OCI-LY3 (cell line): Measurements from ENCODE around the gene DDIT4.
A peak's percentile ranks its signal among the peaks of the same experiment; 100 is the strongest.

Experiments used
- H2AFZ ChIP-seq: fragments of 200-600, 300-600 bp; shearing (Covaris generic); 2 replicates; pipeline ENCODE4 v1.6.0; 2014; ENCODE audit warnings: antibody characterized with exemption, low read depth, low read length
- H3K27ac ChIP-seq: fragments of 200-600, 300-600 bp; sonication (generic); 2 replicates; pipeline ENCODE4 v1.5.1; 2014; ENCODE audit warnings: mild to moderate bottlenecking, low read length, moderate library complexity, mixed read lengths
- H3K27me3 ChIP-seq: fragments of 200-600, 300-600 bp; sonication (generic); 2 replicates; pipeline ENCODE4 v1.6.1; 2014; ENCODE audit warnings: low read depth, low read length, mixed read lengths
- H3K36me3 ChIP-seq: fragments of 200-600, 300-600 bp; sonication (generic); replicated peaks from 2 replicates; pipeline ENCODE3; 2014; ENCODE audit warnings: low read depth, low read length, mixed read lengths
- H3K4me1 ChIP-seq: fragments of 300-600, 200-600 bp; sonication (generic); 2 replicates; pipeline ENCODE4 v1.6.1; 2014; ENCODE audit warnings: low read length, mixed read lengths
- H3K4me2 ChIP-seq: fragments of 200-600, 300-600 bp; sonication (generic); 2 replicates; pipeline ENCODE4 v1.6.1; 2014; ENCODE audit warnings: low read length, mixed read lengths
- H3K4me3 ChIP-seq: fragments of 300-600, 200-600 bp; sonication (generic); 2 replicates; pipeline ENCODE4 v1.5.1; 2014; ENCODE audit warnings: antibody characterized with exemption, mild to moderate bottlenecking, low read length, moderate library complexity
- H3K79me2 ChIP-seq: fragments of 300-600, 200-600 bp; shearing (Covaris generic); 2 replicates; pipeline ENCODE4 v1.6.1; 2014; ENCODE audit warnings: mild to moderate bottlenecking, low read length, mixed read lengths
- H3K9ac ChIP-seq: fragments of 300-600, 200-600 bp; shearing (Covaris generic); 2 replicates; pipeline ENCODE4 v1.6.0; 2014; ENCODE audit warnings: mild to moderate bottlenecking, low read length, moderate library complexity
- H3K9me3 ChIP-seq: fragments of 200-600, 300-600 bp; shearing (Covaris generic); 2 replicates; pipeline ENCODE4 v1.6.1; 2014; ENCODE audit warnings: low read length, mixed read lengths; ENCODE audit not compliant: insufficient read depth
- H4K20me1 ChIP-seq: fragments of 200-600, 300-600 bp; sonication (generic); 2 replicates; pipeline ENCODE4 v1.6.1; 2016; ENCODE audit warnings: low read length, mixed read lengths; ENCODE audit not compliant: insufficient read depth
- CTCF ChIP-seq: fragments of 200-600, 300-600 bp; sonication (generic); IDR thresholded peaks from 2 replicates; pipeline ENCODE4 v1.5.1; 2014; ENCODE audit warnings: antibody characterized with exemption, low read length, low read depth
- EZH2phosphoT487 ChIP-seq: fragments of 200-600 bp; shearing (Covaris generic); IDR thresholded peaks from 2 replicates; pipeline ENCODE4 v1.6.1; 2018; ENCODE audit warnings: antibody characterized with exemption, mixed run types, low read depth

DDIT4 gene

GRCh38 chr10:72274730-72275350 lies 1.1 kb downstream of the DDIT4 start:
- peaks cover 25% of the 10 kb centered on the region for H3K4me1 ChIP-seq
- TF ChIP-seq CTCF (peak; percentile 42), EZH2phosphoT487 (no peak)
- peaks cover 18% of the 10 kb centered on the region for H4K20me1 ChIP-seq
- peak overlapping the region; percentile 92 for H3K4me2 ChIP-seq
- H3K79me2 ChIP-seq = peaks cover 17% of the 10 kb centered on the region
- peaks cover 7% of the 10 kb centered on the region; the same call in 1 of the 2 replicates for H3K27me3 ChIP-seq
- peak overlapping the region; percentile 32; the same call in 1 of the 2 replicates for H3K27ac ChIP-seq
- peak overlapping the region; percentile 79 for H3K9ac ChIP-seq
- no peaks in the 10 kb centered on the region for H3K9me3 ChIP-seq
- H3K4me3 ChIP-seq = peak overlapping the region; percentile 82
- H3K36me3 ChIP-seq = peaks cover 27% of the 10 kb centered on the region
- H2AFZ ChIP-seq = no peak overlapping the region

DNA sequence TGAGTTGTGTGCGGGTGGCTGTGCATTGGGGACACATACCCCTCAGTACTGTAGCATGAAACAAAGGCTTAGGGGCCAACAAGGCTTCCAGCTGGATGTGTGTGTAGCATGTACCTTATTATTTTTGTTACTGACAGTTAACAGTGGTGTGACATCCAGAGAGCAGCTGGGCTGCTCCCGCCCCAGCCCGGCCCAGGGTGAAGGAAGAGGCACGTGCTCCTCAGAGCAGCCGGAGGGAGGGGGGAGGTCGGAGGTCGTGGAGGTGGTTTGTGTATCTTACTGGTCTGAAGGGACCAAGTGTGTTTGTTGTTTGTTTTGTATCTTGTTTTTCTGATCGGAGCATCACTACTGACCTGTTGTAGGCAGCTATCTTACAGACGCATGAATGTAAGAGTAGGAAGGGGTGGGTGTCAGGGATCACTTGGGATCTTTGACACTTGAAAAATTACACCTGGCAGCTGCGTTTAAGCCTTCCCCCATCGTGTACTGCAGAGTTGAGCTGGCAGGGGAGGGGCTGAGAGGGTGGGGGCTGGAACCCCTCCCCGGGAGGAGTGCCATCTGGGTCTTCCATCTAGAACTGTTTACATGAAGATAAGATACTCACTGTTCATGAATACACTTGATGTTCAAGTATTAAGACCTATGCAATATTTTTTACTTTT lies 1.8 kb downstream of the DDIT4 start:
- TF ChIP-seq EZH2phosphoT487 = no peak
- no peak for TF ChIP-seq CTCF
- Histone ChIP-seq H3K79me2 (peaks cover 17% of the 10 kb centered on the region), H3K36me3 (peaks cover 27% of the 10 kb centered on the region), H3K27me3 (peaks cover 7% of the 10 kb centered on the region; the same call in 1 of the 2 replicates), H3K4me2 (peak overlapping the region; percentile 92), H3K9me3 (no peaks in the 10 kb centered on the region), H3K4me1 (peaks cover 25% of the 10 kb centered on the region), H3K4me3 (peak overlapping the region; percentile 82), H2AFZ (no peak overlapping the region), H3K9ac (peak overlapping the region; percentile 79), H3K27ac (peak overlapping the region; percentile 40), H4K20me1 (peaks cover 18% of the 10 kb centered on the region)

DNA sequence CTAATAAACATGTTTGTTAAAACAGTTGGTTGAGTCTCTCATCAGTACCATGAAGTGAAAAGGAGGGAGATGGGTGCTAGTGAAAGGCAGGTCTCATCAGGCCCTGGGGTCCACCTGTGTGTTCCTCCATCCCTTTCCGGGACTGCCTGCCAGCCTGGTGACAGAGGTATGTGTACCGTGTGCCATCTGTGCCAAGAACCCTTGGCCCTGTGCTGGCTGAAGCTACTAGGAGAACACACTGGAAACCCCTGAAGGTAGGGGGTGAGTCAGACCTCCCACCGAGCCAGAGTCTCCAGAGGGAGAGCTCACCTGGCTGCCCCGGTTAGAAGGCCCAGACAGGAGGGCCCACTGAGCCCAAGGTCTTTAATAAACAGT lies 2.3 kb downstream of the DDIT4 start:
- Histone ChIP-seq H3K4me1 (peaks cover 25% of the 10 kb centered on the region), H3K27ac (peak overlapping the region; percentile 40), H3K4me2 (peak overlapping the region; percentile 92), H2AFZ (no peak overlapping the region), H3K79me2 (peaks cover 17% of the 10 kb centered on the region), H3K4me3 (peak overlapping the region; percentile 82), H3K27me3 (peaks cover 7% of the 10 kb centered on the region; the same call in 1 of the 2 replicates), H4K20me1 (peaks cover 18% of the 10 kb centered on the region), H3K9me3 (no peaks in the 10 kb centered on the region), H3K36me3 (peaks cover 27% of the 10 kb centered on the region), H3K9ac (no peak overlapping the region)
- TF ChIP-seq EZH2phosphoT487 (no peak), CTCF (no peak)
